ENCODE measurements around the gene F2RL1.

Gene F2RL1

DNA sequence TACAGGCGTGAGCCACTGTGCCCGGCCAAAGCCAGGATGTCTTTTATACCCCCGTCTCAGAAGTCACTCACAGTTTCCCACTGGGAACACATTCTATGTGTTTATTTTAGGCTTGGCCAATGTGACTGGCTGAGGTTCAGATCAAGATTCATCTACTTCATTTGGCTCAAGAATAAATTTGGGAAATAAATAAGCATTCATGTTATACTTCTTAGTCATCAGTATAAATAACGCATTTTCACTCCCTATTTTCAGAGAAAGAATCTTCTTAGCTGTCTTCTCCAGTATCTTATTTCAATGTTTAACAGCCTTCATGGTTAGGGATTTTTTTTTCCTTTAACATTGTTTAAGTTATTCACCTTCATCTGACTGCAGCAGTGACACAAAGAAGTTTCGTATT lies 42.8 kb downstream of the F2RL1 start:
- TF ChIP-seq ZNF791 (tag by site-specific recombination; IDR thresholded peaks at IDR 0.05) = no peak
- CTCF ChIA-PET = interaction anchor here (1.2 kb wide), 1 partner anchor 64 kb away, joined by 3 read pairs; no protein-coding TSS in a partner anchor
- no peaks in the 10 kb centered on the region for H3K9me3 ChIP-seq (ENCODE audit: control insufficient read depth, insufficient read depth, low read depth, low read length)

DNA sequence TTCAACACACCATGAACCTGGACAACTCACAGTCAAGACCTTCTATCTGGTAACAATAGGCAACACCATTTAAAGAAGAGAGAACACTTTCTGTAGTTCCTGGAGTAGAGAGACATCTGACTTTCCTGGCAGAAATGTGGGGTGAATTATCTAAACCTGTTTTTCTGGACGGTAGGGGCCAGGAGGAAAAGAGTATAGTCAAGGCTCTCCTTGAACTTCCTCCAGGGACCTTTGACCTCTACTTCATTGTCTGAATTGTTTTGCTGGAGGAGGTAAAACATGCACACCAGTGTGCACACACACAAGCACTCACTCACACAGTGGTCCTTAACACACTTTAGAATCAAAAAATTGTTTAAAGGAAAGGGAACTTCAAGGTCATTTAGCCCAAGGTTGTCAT lies 44.2 kb downstream of the F2RL1 start:
- Histone ChIP-seq H3K4me3 (ENCODE audit: low read depth, low read length) (no peak overlapping the region), H3K9me3 (ENCODE audit: control insufficient read depth, insufficient read depth, low read depth, low read length) (no peaks in the 10 kb centered on the region), H3K36me3 (ENCODE audit: control insufficient read depth in 2 of 2, insufficient read depth in 1 of 2, low read length in 2 of 2) (no peaks in the 10 kb centered on the region), H3K27ac (ENCODE audit: extremely low read depth, low read depth, low read length) (no peak overlapping the region), H3K4me1 (ENCODE audit: control insufficient read depth, insufficient read depth, low read length) (no peaks in the 10 kb centered on the region)
- CTCF ChIA-PET = interaction anchor here (0.6 kb wide), 1 partner anchor 37 kb away, joined by 5 read pairs; no protein-coding TSS in a partner anchor
- POLR2A ChIA-PET = no interaction called here
- TF ChIP-seq, protein P1, sequence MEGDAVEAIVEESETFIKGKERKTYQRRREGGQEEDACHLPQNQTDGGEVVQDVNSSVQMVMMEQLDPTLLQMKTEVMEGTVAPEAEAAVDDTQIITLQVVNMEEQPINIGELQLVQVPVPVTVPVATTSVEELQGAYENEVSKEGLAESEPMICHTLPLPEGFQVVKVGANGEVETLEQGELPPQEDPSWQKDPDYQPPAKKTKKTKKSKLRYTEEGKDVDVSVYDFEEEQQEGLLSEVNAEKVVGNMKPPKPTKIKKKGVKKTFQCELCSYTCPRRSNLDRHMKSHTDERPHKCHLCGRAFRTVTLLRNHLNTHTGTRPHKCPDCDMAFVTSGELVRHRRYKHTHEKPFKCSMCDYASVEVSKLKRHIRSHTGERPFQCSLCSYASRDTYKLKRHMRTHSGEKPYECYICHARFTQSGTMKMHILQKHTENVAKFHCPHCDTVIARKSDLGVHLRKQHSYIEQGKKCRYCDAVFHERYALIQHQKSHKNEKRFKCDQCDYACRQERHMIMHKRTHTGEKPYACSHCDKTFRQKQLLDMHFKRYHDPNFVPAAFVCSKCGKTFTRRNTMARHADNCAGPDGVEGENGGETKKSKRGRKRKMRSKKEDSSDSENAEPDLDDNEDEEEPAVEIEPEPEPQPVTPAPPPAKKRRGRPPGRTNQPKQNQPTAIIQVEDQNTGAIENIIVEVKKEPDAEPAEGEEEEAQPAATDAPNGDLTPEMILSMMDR (tag by site-specific recombination; IDR thresholded peaks at IDR 0.05) = no peak
- no peak for TF ChIP-seq ZNF266 (tag by site-specific recombination; IDR thresholded peaks at IDR 0.05; ENCODE audit: low read depth)
- no peak for TF ChIP-seq ZIC2 (tag by site-specific recombination; IDR thresholded peaks at IDR 0.05)
- TF ChIP-seq ZNF768 (tag by site-specific recombination; IDR thresholded peaks at IDR 0.05) = no peak
- TF ChIP-seq ZNF623 (tag by site-specific recombination; IDR thresholded peaks at IDR 0.05) = no peak
- no peak for TF ChIP-seq ZBTB49 (tag by site-specific recombination; IDR thresholded peaks at IDR 0.05; ENCODE audit: low read depth)
- TF ChIP-seq ZBTB44 (tag by site-specific recombination; IDR thresholded peaks at IDR 0.05) = no peak
- no peak for TF ChIP-seq PRDM1 (tag by site-specific recombination; IDR thresholded peaks at IDR 0.05)
- TF ChIP-seq, protein P2, sequence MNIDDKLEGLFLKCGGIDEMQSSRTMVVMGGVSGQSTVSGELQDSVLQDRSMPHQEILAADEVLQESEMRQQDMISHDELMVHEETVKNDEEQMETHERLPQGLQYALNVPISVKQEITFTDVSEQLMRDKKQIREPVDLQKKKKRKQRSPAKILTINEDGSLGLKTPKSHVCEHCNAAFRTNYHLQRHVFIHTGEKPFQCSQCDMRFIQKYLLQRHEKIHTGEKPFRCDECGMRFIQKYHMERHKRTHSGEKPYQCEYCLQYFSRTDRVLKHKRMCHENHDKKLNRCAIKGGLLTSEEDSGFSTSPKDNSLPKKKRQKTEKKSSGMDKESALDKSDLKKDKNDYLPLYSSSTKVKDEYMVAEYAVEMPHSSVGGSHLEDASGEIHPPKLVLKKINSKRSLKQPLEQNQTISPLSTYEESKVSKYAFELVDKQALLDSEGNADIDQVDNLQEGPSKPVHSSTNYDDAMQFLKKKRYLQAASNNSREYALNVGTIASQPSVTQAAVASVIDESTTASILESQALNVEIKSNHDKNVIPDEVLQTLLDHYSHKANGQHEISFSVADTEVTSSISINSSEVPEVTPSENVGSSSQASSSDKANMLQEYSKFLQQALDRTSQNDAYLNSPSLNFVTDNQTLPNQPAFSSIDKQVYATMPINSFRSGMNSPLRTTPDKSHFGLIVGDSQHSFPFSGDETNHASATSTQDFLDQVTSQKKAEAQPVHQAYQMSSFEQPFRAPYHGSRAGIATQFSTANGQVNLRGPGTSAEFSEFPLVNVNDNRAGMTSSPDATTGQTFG (tag by site-specific recombination; IDR thresholded peaks at IDR 0.05; ENCODE audit: borderline replicate concordance) = no peak
- no peak for TF ChIP-seq GLI4 (tag by site-specific recombination; IDR thresholded peaks at IDR 0.05)
- TF ChIP-seq, protein P3, sequence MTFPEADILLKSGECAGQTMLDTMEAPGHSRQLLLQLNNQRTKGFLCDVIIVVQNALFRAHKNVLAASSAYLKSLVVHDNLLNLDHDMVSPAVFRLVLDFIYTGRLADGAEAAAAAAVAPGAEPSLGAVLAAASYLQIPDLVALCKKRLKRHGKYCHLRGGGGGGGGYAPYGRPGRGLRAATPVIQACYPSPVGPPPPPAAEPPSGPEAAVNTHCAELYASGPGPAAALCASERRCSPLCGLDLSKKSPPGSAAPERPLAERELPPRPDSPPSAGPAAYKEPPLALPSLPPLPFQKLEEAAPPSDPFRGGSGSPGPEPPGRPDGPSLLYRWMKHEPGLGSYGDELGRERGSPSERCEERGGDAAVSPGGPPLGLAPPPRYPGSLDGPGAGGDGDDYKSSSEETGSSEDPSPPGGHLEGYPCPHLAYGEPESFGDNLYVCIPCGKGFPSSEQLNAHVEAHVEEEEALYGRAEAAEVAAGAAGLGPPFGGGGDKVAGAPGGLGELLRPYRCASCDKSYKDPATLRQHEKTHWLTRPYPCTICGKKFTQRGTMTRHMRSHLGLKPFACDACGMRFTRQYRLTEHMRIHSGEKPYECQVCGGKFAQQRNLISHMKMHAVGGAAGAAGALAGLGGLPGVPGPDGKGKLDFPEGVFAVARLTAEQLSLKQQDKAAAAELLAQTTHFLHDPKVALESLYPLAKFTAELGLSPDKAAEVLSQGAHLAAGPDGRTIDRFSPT (tag by site-specific recombination; IDR thresholded peaks at IDR 0.05) = no peak
- no peak for TF ChIP-seq ZNF596 (tag by site-specific recombination; IDR thresholded peaks at IDR 0.05)
- TF ChIP-seq ZNF19 (tag by site-specific recombination; IDR thresholded peaks at IDR 0.05; ENCODE audit: low read depth) = no peak
- TF ChIP-seq BCL6B (tag by site-specific recombination; IDR thresholded peaks at IDR 0.05) = no peak
- no peak for TF ChIP-seq ZNF112 (tag by site-specific recombination; IDR thresholded peaks at IDR 0.05)
- TF ChIP-seq ZNF791 (tag by site-specific recombination; IDR thresholded peaks at IDR 0.05) = no peak
- TF ChIP-seq ZNF76 (tag by site-specific recombination; IDR thresholded peaks at IDR 0.05; ENCODE audit: borderline replicate concordance, low read depth) = no peak

More for the DNA sequence above, 42.8 kb downstream of the F2RL1 start:
- Histone ChIP-seq H3K27ac (ENCODE audit: extremely low read depth, low read depth, low read length) (no peak overlapping the region), H3K4me1 (ENCODE audit: control insufficient read depth, insufficient read depth, low read length) (no peaks in the 10 kb centered on the region), H3K36me3 (ENCODE audit: control insufficient read depth in 2 of 2, insufficient read depth in 1 of 2, low read length in 2 of 2) (no peaks in the 10 kb centered on the region), H3K4me3 (ENCODE audit: low read depth, low read length) (no peak overlapping the region)
- POLR2A ChIA-PET = no interaction called here
